ENCODE measurements around the gene PRKD2.

The PRKD2 gene

DNA sequence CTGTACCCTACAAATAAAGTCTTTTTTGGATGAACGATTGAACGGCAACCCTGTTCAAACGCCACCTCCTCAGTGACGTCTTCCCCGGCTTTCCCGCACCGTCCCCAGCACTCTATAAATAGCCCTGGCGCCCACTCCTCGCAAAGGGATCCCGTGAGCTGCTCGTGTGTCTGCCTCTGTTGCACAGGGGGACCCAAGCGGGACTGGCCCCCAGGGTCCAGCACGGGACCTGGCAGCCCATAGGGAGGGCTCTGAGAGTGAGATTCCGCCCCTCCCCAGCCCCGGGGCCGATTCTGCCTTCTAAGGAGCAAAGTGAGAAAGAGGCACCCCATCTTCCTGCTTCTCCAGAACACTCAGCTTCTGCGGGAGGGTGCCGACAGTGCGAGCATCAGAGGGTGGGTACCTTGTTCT, 20.9 kb upstream of the PRKD2 start:
- no peak overlapping the region for H3K4me3 ChIP-seq (ENCODE audit: low read depth in 1 of 2, low read length in 1 of 2)
- H3K9me3 ChIP-seq = no peaks in the 10 kb centered on the region
- H3K27ac ChIP-seq = no peak overlapping the region
- peaks cover 59% of the 10 kb centered on the region for H3K36me3 ChIP-seq
- H3K27me3 ChIP-seq = no peaks in the 10 kb centered on the region
- peaks cover 30 to 33% of the 10 kb centered on the region in 2 experiments for H3K4me1 ChIP-seq (ENCODE audit: control insufficient read depth in 1 of 2, insufficient read depth in 1 of 2, low read depth in 1 of 2, low read length in 1 of 2)
- TF ChIP-seq, protein P1, sequence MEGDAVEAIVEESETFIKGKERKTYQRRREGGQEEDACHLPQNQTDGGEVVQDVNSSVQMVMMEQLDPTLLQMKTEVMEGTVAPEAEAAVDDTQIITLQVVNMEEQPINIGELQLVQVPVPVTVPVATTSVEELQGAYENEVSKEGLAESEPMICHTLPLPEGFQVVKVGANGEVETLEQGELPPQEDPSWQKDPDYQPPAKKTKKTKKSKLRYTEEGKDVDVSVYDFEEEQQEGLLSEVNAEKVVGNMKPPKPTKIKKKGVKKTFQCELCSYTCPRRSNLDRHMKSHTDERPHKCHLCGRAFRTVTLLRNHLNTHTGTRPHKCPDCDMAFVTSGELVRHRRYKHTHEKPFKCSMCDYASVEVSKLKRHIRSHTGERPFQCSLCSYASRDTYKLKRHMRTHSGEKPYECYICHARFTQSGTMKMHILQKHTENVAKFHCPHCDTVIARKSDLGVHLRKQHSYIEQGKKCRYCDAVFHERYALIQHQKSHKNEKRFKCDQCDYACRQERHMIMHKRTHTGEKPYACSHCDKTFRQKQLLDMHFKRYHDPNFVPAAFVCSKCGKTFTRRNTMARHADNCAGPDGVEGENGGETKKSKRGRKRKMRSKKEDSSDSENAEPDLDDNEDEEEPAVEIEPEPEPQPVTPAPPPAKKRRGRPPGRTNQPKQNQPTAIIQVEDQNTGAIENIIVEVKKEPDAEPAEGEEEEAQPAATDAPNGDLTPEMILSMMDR (IDR thresholded peaks at IDR 0.05) = no peak

DNA sequence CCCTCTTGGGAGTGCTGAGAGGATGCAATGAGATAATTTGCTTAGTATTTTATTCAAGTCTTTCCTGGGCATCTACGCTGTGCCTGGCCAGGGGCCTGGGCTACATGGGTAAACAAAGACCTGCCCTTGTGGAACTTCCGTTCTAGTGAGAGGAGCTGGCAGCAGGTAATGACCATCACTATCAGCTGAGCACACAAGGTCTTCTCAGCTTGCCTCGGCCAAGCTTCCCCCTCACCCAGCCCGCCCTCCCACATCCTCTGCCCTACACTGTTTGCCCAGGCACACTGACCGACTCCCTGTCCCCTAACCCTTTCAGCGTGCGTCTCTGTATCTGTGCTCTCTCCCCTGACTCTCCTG, 20.4 kb upstream of the PRKD2 start:
- H3K4me1 ChIP-seq (ENCODE audit: control insufficient read depth in 1 of 2, insufficient read depth in 1 of 2, low read depth in 1 of 2, low read length in 1 of 2) = peaks cover 32 to 37% of the 10 kb centered on the region in 2 experiments
- H3K4me3 ChIP-seq (ENCODE audit: low read depth in 1 of 2, low read length in 1 of 2) = no peak overlapping the region

DNA sequence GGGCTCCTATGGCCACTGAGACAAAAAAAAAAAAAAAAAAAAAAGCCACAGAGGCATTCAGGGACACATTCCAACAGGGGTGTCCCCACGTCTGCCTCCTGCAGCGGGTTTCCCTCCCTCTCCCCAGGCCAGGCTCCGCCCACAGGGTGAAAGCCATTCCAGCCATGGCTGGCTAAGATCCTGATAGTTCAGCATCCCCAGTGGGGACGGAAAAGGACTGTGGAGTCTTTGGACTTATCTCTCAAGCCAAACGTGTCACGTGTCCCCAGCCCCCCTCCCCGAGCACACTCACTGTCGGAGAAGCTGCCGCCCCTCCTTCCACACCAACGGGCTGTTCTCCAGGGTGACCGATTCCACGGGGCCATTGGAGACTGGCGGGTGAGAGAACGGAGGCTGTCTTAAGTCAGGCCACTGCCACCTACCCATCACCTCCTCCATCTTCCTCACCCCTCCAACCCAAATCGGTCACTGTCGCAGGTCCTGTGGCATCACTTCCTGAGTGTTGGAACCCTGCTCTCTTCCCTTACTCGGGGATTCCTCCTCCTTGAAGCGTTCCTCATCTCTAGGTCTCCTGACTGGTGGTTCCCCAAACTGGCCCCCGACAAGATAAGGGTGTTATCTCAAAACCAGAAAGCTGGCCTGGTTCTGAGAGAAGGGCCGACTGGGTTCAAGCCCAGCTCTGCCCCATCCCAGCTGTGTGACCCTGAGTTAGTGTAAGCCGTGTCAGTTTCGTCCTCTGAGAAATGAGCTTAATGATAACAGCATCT, 19.8 kb upstream of the PRKD2 start:
- no peaks in the 10 kb centered on the region for H3K9me3 ChIP-seq
- peaks cover 58% of the 10 kb centered on the region for H3K36me3 ChIP-seq
- TF ChIP-seq, protein P1 (IDR thresholded peaks at IDR 0.05) = no peak
- H3K27ac ChIP-seq = peak overlapping the region; percentile 50
- no peaks in the 10 kb centered on the region for H3K27me3 ChIP-seq
- no peak overlapping the region for H3K4me3 ChIP-seq (ENCODE audit: low read depth in 1 of 2, low read length in 1 of 2)
- H3K4me1 ChIP-seq (ENCODE audit: control insufficient read depth in 1 of 2, insufficient read depth in 1 of 2, low read depth in 1 of 2, low read length in 1 of 2) = peaks cover 38 to 43% of the 10 kb centered on the region in 2 experiments

More for the DNA sequence above, 20.4 kb upstream of the PRKD2 start:
- TF ChIP-seq, protein P1 (IDR thresholded peaks at IDR 0.05) = no peak
- H3K27me3 ChIP-seq = no peaks in the 10 kb centered on the region
- peak overlapping the region; percentile 50 for H3K27ac ChIP-seq
- H3K36me3 ChIP-seq = peaks cover 60% of the 10 kb centered on the region
- no peaks in the 10 kb centered on the region for H3K9me3 ChIP-seq

DNA sequence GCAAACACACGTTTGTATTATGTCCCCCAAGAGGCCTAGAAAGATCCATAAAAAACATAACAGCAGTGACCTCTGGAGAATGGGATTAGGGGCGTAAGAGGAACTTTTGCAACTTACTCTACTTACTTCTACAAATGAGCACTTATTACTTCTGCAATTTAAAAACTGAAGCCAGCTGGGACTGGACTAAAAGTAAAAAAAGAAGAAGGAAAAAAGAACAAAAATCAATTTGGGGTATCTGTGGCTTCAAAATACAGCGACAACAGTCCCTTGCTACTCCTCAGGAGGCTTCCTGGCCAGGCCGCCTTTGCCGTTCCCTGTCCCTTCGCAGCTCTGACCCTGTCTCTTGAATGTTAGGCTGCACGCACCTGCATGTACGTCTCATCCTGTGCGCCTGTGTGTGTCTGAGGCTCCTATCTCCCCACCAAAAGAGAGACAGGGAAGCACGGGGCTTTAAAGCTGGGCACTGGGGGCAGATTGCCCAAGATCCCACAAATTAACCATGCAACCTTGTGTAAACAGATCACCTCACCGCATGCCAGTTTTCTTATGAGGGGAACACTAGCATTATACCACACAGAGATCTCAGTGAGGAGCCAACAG, 16.9 kb upstream of the PRKD2 start:
- peaks cover 62% of the 10 kb centered on the region for H3K36me3 ChIP-seq
- no peaks in the 10 kb centered on the region for H3K27me3 ChIP-seq
- peak overlapping the region; percentile 97 for H3K27ac ChIP-seq
- H3K4me1 ChIP-seq (ENCODE audit: control insufficient read depth in 1 of 2, insufficient read depth in 1 of 2, low read depth in 1 of 2, low read length in 1 of 2) = peaks cover 58 to 59% of the 10 kb centered on the region in 2 experiments
- peak overlapping the region; percentile 36 to 69 for H3K4me3 ChIP-seq (ENCODE audit: low read depth in 1 of 2, low read length in 1 of 2)
- TF ChIP-seq, protein P1 (IDR thresholded peaks at IDR 0.05) = no peak
- H3K9me3 ChIP-seq = no peaks in the 10 kb centered on the region

DNA sequence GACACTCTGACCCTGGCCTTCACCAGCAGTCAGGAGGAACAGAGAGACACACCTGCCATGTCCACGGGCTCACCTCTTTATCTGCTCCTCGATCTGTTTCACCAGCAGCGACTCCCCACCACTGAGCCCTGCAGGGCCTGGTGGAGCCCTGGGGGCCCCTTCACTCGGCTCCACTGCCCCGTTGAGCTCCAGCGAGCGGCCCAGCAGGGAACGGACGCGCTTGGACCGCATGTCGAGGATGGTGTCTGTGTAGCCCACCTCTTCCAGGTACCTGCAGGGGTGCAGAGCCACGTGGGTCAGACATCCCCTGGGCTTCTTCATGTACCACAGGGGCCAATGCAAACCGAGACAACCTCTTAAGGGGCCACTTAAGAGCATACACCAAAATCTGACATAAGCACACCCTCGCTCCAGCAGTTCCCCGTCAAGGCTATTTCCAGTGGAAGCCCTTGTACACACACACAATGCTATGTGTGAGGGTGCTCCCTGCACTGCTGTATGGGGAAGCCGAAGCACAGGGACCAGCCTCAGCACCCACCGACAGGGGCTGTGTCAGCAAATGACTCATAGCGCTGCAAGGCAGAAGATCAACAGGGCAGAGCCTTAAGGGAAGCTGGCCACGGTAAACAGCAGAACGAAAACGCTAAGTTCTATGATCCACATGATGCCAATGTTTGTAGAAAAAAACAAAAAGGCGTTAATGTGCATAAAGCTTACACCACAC, 16.2 kb upstream of the PRKD2 start:
- peaks cover 62 to 64% of the 10 kb centered on the region in 2 experiments for H3K4me1 ChIP-seq (ENCODE audit: control insufficient read depth in 1 of 2, insufficient read depth in 1 of 2, low read depth in 1 of 2, low read length in 1 of 2)
- peak overlapping the region; percentile 36 to 69 for H3K4me3 ChIP-seq (ENCODE audit: low read depth in 1 of 2, low read length in 1 of 2)
- H3K36me3 ChIP-seq = peaks cover 62% of the 10 kb centered on the region
- no peaks in the 10 kb centered on the region for H3K9me3 ChIP-seq
- no peaks in the 10 kb centered on the region for H3K27me3 ChIP-seq
- H3K27ac ChIP-seq = peak overlapping the region; percentile 97
- TF ChIP-seq, protein P1 (IDR thresholded peaks at IDR 0.05) = peak; percentile 54

Data from neutrophil (primary cell).